Astrocyte (in vitro differentiated cells and primary cell): ENCODE results near the gene MMP23B. TPM values are rescaled to one million over a fixed set of nuclear protein-coding genes. Genes with fewer than 3 reads are reported as not detected.
"Not testable (repeated sequence)": the region's sequence is repeated elsewhere in the genome, so short reads cannot be mapped to it uniquely, and the experiment has no call there.

ENCODE experiments used
- DNase-seq: peaks from one replicate; pipeline ENCODE4 v3.0.0-alpha.2; 2010; ENCODE audit warnings: low read depth
- FAIRE-seq: peaks from 2 replicates; lab custom pipeline; 2011; peaks lifted over from hg19 to GRCh38; lab: Jason Lieb, UNC
- H2AFZ ChIP-seq: 2 replicates; pipeline ENCODE4 v1.6.0; 2012; ENCODE audit warnings: low read depth, low read length, inconsistent platforms
- H3K27ac ChIP-seq: 2 replicates; pipeline ENCODE4 v1.5.1; 2011; ENCODE audit warnings: low read depth, low read length, inconsistent platforms
- H3K27me3 ChIP-seq: 2 replicates; pipeline ENCODE4 v1.6.0; 2011; ENCODE audit warnings: low read length, inconsistent platforms; ENCODE audit not compliant: insufficient read depth
- H3K36me3 ChIP-seq: 2 replicates; pipeline ENCODE4 v1.5.1; 2011; ENCODE audit warnings: low read length, inconsistent platforms; ENCODE audit not compliant: insufficient read depth
- H3K4me1 ChIP-seq: 2 replicates; pipeline ENCODE4 v1.5.1; 2011; ENCODE audit warnings: low read length, inconsistent platforms; ENCODE audit not compliant: insufficient read depth
- H3K4me2 ChIP-seq: 2 replicates; pipeline ENCODE4 v1.6.0; 2012; ENCODE audit warnings: low read length, inconsistent platforms
- H3K4me3 ChIP-seq: 2 replicates; pipeline ENCODE4 v1.5.1; 2011; ENCODE audit warnings: low read depth, mild to moderate bottlenecking, low read length, inconsistent platforms; ENCODE audit not compliant: insufficient read depth
- H3K79me2 ChIP-seq: 2 replicates; pipeline ENCODE4 v1.6.0; 2012; ENCODE audit warnings: mild to moderate bottlenecking, low read length, inconsistent platforms; ENCODE audit not compliant: insufficient read depth
- H3K9ac ChIP-seq: 2 replicates; pipeline ENCODE4 v1.6.0; 2012; ENCODE audit warnings: mild to moderate bottlenecking, low read length, inconsistent platforms
- H3K9me3 ChIP-seq: 2 replicates; pipeline ENCODE4 v1.5.1; 2012; ENCODE audit warnings: low read depth, mild to moderate bottlenecking, low read length, inconsistent platforms; ENCODE audit not compliant: insufficient read depth
- H4K20me1 ChIP-seq: 2 replicates; pipeline ENCODE4 v1.6.0; 2012; ENCODE audit warnings: low read length, inconsistent platforms; ENCODE audit not compliant: insufficient read depth
- H3K27ac Mint-ChIP-seq: one replicate; pipeline ENCODE4 v1.8.0; 2021; ENCODE audit warnings: mild to moderate bottlenecking, mixed read lengths; ENCODE audit not compliant: unreplicated experiment
- H3K27me3 Mint-ChIP-seq: one replicate; pipeline ENCODE4 v1.8.0; 2021; ENCODE audit warnings: low read depth, mixed read lengths; ENCODE audit not compliant: unreplicated experiment
- H3K36me3 Mint-ChIP-seq: one replicate; pipeline ENCODE4 v1.8.0; 2021; ENCODE audit warnings: low read depth, mixed read lengths; ENCODE audit not compliant: unreplicated experiment
- H3K4me1 Mint-ChIP-seq: one replicate; pipeline ENCODE4 v1.8.0; 2021; ENCODE audit warnings: low read depth, mixed read lengths; ENCODE audit not compliant: unreplicated experiment
- H3K4me3 Mint-ChIP-seq: one replicate; pipeline ENCODE4 v1.8.0; 2021; ENCODE audit warnings: mild to moderate bottlenecking, moderate library complexity, mixed read lengths; ENCODE audit not compliant: unreplicated experiment
- H3K9me3 Mint-ChIP-seq: one replicate; pipeline ENCODE4 v1.8.0; 2021; ENCODE audit warnings: mild to moderate bottlenecking, mixed read lengths; ENCODE audit not compliant: unreplicated experiment
- CTCF ChIP-seq: IDR thresholded peaks from 2 replicates; pipeline ENCODE4 v1.5.1; 2011; ENCODE audit warnings: low read depth, mild to moderate bottlenecking, inconsistent platforms, low read length, moderate library complexity; ENCODE audit not compliant: insufficient read depth
- EZH2 ChIP-seq: IDR thresholded peaks from 2 replicates; pipeline ENCODE4 v1.6.1; 2012; ENCODE audit warnings: mild to moderate bottlenecking, low read length, inconsistent platforms; ENCODE audit not compliant: insufficient read depth
- total RNA-seq: library from RNA; stranded (reverse); gene quantifications from 2 replicates; pipeline ENCODE4 v1.2.1, GENCODE V29; 2021

Gene MMP23B
- total RNA-seq, 1 donor from 2014 or later = 40.7 TPM

- H3K27me3 Mint-ChIP-seq, H3K27ac ChIP-seq, H3K9ac ChIP-seq, FAIRE-seq, H2AFZ ChIP-seq, DNase-seq, H3K4me3 ChIP-seq, H3K27ac Mint-ChIP-seq, H3K36me3 Mint-ChIP-seq, H3K79me2 ChIP-seq, H3K9me3 ChIP-seq, H3K36me3 ChIP-seq, H3K27me3 ChIP-seq, H3K4me2 ChIP-seq, H3K4me1 Mint-ChIP-seq, H3K9me3 Mint-ChIP-seq, H3K4me1 ChIP-seq, H4K20me1 ChIP-seq: not testable (repeated sequence)
- peak overlapping the region; percentile 62 for H3K4me3 Mint-ChIP-seq
Measured at GRCh38 chr1:1662830-1663560, 31.0 kb downstream of the MMP23B start.

DNA sequence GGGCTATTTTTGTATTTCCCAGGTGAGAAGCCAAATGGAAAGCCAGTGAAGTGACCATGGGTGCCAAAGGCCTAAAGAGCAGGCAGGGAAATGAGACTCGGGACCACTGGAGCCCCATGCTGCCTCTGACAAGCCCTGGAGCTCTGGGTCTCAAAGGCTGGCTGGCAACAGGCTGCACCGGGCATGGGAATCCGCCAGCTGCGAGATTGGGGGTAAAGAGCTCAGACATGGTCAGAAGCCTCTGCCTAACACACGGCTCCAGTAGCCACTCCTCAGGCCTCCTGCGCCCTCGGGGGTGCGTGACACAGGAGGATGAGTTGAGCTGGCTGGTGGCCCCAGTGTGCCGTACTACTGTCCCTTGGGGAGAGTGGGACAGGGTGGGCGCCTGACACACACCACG, 32.3 kb downstream of the MMP23B start:
- H3K36me3 Mint-ChIP-seq, H3K9me3 Mint-ChIP-seq, H3K4me1 ChIP-seq, H3K36me3 ChIP-seq, H4K20me1 ChIP-seq, H2AFZ ChIP-seq, H3K79me2 ChIP-seq, FAIRE-seq, H3K27me3 Mint-ChIP-seq, H3K27ac ChIP-seq, H3K4me2 ChIP-seq, H3K4me1 Mint-ChIP-seq, H3K9ac ChIP-seq, H3K4me3 ChIP-seq, H3K9me3 ChIP-seq, H3K4me3 Mint-ChIP-seq, H3K27me3 ChIP-seq, DNase-seq, H3K27ac Mint-ChIP-seq: not testable (repeated sequence)

DNA sequence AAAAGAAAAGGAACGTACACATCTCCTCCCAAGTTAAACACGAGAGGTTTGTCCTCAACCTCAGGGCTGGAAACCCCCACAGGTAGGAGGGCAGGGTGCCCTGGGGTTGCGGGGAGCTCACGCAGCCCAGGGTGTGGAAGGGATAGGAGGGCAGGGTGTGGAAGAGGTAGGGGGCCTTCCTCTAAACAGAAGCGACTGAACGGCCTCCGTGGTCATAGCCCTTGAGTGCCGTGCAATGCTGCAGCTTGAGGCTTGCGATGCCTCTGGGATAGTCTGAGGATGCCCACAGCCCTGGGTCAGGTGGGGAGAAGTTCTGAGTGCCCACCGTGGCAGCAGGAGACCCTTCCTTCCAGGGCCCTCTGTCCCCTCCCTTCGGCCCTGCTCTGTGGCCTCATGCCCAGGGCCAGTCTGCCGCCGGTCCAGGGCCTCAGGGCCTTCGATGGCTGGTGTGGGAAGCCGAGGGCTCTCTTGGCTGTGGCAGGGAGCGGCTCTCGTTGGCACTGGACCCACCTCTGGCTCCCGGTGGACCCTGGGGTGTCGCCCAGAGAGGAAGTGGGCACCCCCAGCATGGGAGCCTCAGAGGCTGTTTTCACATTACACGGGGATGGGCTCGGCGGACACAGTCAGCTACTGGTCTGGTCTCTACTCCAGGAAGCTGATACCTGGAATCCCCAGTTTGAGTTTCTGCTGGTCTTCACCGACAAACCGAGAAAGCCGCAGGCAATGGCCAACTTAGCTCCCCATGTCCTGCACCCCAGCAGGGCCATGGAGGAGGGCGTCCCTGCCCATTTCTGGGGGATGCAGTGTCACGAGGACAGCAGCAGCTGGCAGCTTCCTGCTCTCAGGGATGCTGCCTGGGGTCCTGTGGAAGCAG, 33.2 kb downstream of the MMP23B start:
- Mint-ChIP-seq H3K36me3 (peaks cover 2% of the 10 kb centered on the region), H3K27me3 (no peaks in the 10 kb centered on the region), H3K4me3 (no peak overlapping the region), H3K27ac (no peak overlapping the region), H3K9me3 (no peaks in the 10 kb centered on the region), H3K4me1 (no peaks in the 10 kb centered on the region)
- Histone ChIP-seq H4K20me1 (no peaks in the 10 kb centered on the region), H2AFZ (no peak overlapping the region), H3K4me1 (no peaks in the 10 kb centered on the region), H3K9me3 (no peaks in the 10 kb centered on the region), H3K4me3 (no peak overlapping the region), H3K4me2 (no peak overlapping the region), H3K27ac (no peak overlapping the region), H3K27me3 (no peaks in the 10 kb centered on the region), H3K9ac (no peak overlapping the region), H3K36me3 (peaks cover 9% of the 10 kb centered on the region), H3K79me2 (no peaks in the 10 kb centered on the region)
- TF ChIP-seq EZH2 (no peak), CTCF (no peak)
- FAIRE-seq (no peak), DNase-seq (no peak)
